DMS114 treated with DMSO at 0.1 percent for 48 hours (cell line): ENCODE data around the gene BCL7A.

ENCODE experiments used
- DNase-seq: peaks from one replicate; lab custom pipeline; 2025; ENCODE audit not compliant: unreplicated experiment; lab: John Stamatoyannopoulos, UW

The BCL7A gene

DNA sequence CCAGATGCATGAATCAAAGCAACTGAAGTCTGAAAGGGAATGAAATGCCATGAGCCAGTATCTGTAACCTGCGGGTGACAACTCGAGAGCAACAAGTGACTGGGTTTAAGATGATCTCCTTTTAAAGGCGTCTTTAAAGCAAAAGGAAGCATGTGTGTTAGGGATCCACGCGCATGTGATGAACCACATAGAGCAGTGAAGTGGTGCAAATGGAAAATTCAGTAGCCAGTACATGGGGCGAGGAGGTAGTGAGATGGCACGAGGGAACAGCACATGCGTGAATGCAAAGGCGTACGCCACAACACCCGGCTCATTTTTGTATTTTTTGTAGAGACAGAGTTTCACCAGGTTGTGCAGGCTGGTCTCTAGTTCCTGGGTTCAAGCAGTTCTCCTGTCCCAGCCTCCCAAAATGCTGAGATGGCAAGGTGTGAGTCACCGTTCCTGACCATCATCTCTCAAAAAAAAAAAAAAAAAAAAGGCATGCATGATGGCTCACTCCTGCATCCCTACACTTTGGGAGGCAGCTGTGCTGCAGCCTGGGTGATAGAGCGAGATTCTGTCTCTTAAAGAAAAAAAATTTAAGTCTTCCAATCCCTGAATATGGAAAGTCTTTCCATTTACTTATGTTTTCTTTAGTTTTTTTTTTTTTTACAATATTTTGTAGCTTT lies 24.6 kb upstream of the BCL7A start:
- no peak for DNase-seq

DNA sequence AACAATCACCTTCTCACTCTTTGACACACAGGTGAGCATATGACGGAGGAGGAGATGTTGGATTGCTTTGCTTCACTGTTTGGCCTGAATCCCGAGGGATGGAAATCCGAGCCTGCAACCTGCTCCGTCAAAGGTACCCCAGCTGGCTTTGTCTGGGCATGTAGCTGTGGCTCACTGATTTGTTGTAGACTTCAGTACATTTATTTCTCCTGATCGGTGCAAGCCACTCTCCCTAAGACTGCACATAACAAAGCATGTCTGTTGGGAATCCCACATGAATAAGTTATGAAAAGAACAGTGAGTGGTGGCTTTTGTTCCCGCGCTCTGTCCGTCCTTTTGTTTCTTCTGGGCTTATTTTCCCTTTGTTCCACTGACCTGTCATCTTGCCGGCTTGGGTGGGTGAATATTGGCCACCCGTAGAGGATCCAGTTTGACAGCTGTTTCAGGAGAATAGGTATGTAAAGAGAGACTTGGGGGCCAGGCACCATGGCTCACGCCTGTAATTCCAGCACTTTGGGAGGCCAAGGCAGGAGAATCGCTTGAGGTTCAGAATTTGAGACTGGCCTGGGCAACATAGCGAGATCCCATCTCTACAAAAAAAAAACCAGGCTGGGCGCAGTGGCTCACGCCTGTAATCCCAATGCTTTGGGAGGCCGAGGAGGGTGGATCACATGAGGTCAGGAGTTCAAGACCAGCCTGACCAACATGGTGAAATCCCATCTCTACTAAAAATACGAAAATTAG lies 20.0 kb upstream of the BCL7A start:
- no peak for DNase-seq

DNA sequence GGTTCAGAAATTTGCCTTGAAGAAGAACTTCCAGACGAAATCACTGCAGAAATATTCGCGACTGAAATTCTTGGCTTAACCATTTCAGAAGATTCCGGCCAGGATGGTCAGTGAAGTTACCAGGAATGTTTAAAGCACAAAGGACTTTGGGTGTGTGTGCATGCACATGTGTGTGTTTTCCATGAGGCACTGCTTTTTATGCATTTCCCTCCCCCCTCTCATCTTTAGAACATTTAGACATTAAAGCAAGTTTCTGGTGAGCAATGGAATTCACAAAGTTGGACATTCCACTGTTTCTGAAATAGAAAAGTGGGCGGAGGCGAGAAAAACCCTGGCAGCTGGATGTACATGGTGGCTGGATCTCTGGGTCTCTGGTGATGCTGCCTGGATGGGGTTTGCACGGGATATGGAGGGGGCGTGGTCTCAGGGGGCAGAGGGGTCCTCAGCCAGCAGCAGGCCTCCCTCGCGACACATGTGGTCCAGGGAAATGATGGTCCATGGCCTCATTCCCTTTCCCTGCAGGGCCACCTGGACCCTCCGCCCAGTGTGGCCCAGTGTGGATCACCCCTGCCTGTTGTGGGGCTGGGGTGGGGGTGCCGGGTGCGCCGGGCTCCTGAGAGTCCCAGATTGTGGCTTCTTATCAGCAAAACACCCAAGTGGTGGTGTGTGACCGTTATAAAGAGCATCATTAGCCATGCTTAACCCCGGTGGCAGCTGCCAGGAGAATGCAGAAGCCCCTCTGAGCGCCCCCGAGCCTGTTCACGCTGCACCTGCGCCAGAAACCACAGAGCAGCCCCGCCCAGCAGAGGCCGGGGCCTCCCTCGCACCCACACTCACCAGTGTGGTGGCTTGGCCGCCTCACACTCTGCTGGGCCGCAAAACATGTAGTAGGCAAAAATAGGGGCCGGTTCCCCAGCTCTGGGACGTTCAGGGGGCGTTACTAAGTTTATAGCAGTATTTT lies 17.8 kb upstream of the BCL7A start:
- DNase-seq: no peak

DNA sequence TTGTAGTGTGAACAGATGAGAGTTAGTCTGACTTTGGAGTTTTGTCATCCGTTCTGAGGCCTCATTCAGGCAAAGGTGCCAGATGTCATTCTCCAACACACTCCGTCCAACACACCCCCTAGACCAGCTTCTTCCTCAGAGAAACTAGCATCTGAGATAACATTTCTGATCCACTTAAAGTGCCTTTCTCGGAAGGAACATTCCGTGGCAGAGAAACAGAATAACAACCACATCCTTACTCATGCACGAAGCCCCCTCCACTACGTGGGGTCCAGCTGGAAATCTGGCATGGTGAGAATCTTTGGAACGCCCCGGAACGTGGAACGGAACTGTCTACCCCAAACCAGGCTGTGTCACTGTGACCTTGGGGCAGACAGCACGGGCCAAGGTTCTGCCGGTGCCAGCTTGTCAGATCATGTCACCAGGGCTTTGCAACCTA lies 17.0 kb upstream of the BCL7A start:
- no peak for DNase-seq

DNA sequence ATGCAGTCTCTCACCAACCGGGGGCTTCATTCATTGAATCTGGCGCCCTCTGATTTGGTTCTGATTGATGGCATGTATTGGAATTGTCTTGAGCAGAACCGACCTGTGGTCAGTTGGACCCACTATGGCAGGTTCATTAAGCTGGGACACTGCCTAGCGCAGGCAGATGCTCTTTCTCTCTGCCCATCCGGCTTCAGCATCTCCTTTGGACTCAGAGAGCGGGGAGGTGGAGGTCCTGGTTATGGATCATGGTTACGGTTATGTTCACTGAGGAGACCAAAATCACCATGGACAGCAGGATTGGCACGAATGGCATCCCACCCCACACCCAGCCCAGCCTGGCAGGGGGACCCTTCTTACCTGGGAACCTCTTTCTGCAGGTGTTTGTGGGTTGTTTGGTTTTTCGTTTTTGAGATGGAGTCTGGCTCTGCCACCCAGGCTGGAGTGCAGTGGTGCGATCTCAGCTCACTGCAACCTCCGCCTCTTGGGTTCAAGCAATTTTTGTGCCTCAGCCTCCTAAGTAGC lies 16.4 kb upstream of the BCL7A start:
- no peak for DNase-seq

DNA sequence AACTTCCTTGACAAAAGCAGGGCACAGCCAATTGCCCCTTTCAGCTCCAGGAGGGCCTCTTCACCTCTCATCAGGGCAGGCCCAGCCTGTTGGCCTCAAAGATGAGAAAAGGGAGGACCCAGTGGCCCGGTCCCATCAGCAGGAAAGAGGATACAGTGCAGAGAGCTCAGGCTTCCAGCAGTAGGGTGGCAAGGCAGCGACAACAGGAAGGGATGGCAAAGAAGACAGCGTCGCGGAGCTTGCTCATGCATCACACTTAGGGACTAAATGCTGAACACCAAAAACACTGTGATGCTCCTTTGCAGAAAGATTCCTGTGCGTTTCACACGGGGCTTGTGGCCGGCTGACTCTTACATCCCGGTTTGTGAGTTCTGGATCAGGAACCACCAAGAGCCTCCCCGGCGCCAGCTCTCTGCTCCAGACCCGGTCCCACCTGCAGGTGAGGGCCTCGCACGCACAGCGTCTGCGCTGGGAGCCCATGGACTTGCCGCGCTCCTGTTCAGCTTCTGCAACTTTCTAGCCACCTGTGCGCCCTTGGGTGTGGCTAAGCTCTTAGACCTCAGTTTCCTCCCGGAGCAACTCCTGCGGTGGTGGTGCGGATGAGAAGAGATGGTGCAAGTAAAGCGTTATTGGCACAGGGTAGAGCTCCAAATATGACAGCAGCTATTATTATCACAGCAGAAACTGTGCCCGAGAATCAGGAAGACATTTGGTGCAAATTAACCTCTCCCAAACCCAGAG lies 15.3 kb upstream of the BCL7A start:
- no peak for DNase-seq

DNA sequence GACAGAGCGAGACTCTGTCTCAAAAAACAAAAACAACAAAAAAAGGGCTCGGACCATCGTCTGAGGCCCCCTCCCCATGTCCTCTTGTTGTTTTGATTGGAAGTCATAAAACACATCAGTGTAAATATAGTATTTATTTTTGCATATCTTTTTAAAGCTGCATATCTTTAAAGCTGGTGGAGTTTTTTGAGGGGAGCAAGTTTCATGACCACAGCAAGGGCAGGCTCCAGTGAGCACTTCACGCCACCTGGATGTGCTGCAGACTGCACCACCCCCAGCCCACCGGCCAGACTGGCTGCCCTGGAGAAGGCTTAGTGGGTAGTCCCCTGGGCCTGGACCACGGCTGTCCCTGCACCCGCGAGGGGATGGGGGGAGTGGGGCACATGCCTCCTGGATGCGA lies 11.9 kb upstream of the BCL7A start:
- DNase-seq: no peak

DNA sequence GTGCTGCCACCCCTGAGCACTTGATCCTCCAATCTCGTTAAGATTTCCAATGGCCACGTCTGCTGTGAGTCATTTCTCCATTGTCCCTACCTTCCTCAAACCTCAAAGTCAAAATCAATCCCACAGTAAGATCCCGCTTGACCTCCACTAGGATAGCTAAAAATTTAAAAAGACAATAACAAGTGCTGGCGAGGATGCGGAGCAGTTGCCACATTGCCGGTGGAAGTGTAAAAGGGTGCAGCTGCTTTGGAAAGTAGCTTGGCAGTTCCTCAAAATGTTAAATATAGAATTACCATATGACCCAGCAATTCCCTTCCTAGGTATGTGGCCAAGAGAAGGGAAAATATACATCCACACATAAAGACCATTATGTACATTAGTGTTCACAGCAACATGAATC lies 9.5 kb upstream of the BCL7A start:
- no peak for DNase-seq

DNA sequence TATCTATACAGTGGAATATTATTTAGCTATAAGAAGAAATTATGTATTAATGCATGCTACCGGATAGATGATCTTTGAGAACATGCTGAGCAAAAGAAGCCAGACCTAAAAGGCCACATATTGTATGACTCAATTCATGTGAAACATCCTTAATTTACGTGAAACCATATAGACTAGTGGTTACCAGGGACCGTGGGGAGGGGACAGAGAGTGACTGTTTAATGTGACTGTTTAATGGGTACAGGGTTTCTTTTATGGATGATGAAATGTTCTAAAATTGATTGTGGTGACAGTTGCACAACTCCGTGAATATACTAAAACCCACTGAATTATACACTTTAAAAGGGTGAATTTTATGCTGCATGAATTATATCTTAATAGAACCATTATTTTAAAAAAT lies 8.5 kb upstream of the BCL7A start:
- DNase-seq: no peak

DNA sequence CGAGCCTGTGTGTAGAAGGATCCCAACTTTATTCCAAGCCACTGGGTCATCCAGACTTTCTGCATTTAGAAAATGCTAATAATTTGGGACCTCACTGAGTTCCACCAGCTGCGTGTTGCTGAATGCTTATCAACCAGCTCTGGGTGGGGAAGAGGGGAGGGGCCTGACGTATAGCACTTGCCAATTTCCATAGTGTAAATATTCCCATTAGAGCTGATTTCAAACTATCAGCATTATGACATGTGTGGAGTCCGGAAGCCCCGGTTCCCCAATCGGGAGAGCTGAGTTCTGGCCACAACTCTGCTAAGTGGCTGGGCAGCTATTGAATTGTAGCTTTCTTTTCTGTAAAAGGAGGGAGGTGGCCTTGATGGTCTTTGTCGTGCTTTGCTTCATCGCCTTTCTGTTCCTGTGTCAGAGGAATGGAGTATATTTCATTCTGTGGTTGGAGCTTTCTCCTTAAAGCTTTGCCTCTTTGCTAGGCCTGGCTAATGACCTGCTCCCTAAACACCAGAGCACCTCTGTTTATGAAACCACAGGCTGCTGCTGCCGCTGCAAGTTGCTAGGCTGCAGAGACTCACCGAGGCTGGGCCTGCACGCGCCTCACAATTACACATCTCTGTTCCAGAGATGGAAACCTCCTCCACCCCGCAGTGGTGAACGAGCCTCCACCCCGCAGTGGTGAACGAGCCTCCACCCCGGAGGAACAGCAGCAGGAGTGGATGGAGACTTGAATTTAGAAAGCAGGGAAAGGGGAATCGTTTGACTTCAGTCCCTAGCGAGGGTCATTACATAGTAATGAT lies 7.7 kb upstream of the BCL7A start:
- DNase-seq: no peak

DNA sequence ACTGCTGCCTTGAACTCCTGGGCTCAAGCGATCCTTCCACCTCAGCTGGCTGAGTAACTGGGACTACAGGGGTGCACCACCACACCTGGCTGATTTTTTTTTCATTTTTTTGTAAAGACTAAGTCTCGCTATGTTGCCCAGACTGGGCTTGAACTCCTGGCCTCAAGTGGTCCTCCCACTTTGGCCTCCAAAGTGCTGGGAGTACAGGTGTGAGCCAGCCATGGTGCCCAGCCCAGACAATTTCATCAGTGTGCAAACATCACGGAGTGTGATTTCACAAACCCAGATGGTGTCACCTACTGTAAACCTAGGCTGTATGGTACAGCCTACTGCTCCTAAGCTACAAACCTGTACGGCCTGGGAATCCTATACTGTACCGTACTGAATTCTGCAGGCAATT lies 6.9 kb upstream of the BCL7A start:
- no peak for DNase-seq

DNA sequence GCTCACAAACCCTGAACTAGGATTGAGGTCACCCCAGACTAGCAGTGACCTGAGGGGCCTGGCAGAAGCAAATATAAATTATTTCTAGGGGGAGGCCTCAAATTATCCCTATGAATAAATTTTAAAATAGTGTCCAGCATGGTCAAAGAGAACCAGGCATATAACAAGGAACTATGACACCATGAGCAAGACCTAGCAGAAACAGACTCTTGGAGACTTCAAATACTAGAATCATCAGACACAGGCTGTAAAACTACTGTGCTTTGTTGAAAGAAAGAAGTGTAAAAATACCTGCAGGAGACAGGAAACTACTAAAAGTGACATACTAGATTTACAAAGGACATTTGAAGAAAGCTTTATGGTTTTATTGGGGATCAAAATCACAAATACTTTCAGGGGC lies 3.2 kb upstream of the BCL7A start:
- DNase-seq: no peak

DNA sequence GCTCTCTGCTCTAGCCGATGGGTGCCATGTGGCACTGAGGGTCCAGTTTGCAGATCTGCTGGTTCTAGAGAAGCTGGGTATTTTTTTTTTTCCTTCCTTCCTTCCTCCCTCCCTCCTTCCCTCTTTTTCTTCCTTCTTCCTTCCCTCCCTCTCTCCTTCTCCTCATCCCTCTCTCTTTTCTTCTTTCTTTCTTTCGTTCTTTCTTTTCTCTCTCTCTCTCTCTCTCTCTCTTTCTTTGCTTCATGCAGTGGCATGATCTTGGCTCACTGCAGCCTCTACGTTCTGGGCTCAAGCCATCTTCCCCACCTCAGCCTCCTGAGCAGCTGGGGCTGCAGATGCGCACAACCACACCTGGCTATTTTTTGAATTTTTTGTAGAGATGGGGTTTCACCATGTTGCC lies 2.7 kb upstream of the BCL7A start:
- no peak for DNase-seq

DNA sequence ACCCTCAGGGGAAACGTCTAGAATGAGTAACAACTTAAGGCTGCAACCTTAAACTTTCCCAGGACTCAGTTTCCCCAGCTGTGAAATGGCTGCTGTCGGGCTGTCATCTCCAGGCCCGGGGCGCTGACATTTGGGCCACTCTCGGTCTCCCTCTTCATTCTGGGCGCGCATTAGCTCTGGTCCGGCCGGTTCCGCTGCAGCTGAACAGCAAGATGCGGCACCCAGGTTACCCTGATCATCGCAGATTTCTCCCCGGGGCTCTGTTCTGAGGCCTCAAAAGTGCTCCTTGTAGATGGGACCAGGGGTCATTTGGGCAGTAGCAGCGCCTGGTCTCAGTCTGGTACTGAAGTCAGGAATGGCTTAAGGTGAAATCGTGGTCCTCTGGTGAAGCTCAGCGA lies 890 bp upstream of the BCL7A start:
- no peak for DNase-seq

DNA sequence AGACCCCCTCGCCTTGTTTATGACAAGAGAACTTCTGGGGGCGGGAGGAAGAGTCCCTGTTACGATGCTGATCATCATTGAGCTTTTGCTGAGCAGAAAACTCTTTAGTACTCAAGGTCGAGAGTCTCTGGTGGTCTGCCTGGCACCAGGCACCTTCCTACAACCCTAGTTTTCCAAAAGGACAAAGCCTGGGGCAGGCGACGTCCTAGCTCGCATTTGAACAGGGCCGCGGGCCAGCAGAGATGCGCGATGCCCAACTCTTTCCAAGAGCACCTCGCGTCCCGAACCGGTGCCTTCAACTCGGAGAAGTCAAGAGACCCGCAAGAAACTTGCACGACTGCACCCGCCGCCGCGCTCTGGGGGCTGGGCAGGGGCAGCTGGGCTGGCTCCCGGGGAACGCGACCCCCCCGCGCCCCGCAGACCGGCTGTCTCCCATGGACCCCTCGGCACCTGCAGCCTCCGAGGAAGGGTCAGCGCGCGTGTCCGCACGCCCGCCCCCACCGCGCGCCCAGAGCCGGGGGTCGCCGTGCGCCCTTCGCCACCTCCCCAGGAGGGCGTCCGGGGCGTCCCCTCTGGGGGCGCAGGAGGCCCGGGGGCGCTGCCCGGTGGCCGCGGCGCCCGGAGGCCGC lies 377 bp upstream of the BCL7A start:
- DNase-seq: no peak

DNA sequence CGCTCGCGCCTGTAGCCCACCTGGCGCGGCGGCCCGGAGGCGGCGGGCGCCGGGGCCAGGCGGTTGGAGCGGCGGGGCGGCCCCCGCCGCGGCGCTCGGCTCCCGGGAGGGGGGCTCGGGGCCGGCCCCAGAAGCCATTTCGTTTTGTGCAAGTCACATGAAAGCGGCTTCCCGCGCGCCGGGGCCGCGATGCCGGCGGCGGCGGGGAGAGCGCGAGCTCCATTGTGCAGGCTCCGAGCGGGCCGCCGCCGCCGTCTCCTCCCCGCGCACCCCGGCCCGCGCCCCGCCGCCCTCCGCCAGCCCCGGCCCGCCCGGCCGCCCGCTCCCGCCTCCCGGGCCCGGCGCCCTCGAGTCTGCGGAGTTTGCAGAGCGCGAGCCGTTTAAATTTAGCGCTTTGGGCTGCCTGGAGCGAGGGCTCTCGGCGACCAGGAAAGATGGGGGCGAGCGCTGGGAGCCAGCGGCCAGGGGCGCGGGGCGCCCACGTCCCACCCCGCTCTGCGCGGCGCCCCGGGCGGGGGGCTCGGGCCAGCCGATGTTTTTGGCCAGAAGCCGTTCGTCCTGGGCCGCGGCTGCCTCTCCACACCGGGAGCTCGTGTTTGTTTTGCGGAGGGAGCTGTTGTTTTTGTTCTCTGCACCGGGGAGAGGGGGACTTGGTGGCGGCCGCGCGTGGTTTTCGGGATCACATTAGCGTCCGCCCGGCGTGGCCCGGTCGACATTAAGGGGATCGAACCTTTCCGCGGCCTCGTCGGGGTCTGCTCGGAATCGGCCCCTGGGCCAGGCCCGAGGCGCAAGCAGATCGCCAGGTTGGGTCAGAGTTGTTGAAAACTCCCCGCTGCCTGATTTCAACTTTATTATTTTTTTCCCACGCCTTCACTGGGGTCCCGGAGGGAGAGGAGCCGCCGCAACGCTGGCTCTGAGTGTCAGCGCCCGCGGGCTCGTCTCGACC lies 982 bp downstream of the BCL7A start:
- DNase-seq: no peak

DNA sequence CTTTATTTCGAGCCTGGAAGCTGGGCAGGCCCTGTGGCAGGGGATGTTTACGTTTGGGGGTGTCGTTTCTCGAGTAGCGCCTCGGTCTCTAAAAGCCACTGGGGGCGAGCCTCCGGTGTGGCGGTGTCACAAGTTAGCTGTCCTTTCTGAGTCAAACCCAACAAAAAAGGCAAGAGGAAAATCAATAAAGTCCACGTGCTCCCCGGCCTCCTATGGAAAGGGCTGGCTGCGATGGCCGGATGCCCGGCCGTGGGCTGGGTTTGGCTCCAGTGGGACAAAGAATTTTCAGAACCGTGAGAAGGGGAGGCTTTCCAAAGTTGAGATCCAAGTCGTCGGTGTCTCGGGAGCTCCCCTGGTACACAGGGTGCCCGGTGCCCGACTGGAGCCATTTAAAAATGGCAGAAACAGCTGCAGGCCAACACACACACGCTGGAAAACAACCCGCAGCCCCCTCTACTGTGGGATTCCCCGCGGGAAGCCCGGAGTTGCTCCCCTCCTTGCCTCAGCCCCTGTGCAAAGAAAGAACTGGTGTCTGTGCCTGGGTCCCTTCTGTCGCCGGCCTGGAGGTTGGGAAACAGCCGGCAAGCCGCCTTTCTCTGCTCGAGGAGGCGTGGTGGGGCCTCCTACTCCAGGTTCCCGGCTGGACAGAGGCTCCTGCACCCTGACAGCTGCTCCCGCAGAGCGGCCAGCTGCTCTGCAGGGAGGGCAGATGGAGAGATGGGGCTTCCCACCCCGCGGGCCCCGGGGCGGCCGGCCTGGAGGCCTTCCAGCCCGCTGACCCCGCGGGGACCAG lies 1.9 kb downstream of the BCL7A start:
- DNase-seq: no peak
